K562 (cell line): ENCODE results near the gene CSTB. TPM values are rescaled to one million over a fixed set of nuclear protein-coding genes. Genes with fewer than 3 reads are reported as not detected.

Experiments
- ATAC-seq: fragments of 200-7000 bp; cut with Tn5 transposase; 3 replicates; pipeline ENCODE4 v1.9.1; 2020; ENCODE audit warnings: moderate library complexity
- BruUV-seq: library from RNA; stranded (reverse); fragments of 400-500 nt; replicated peaks from 2 replicates; lab custom pipeline; 2021; lab: Mats Ljungman, UMichigan
- CTCF ChIA-PET: fragments of 300-600 bp; formaldehyde crosslinking; extraction: SDS; loops from one replicate; lab custom pipeline; 2021; ENCODE audit warnings: low intra/inter-chr PET ratio; lab: Yijun Ruan, JAX
- POLR2A ChIA-PET: fragments of 300-600, 350-650 bp; sonication (Branson Sonifier 250); formaldehyde crosslinking; extraction: SDS; loops from one replicate; lab custom pipeline; 2021; ENCODE audit warnings: antibody characterized with exemption, inconsistent platforms; lab: Yijun Ruan, JAX
- DNase-seq, 4 experiments: peaks; one replicate each; pipeline versions ENCODE4 v3.0.0 to v3.0.0-alpha.2; 2011 to 2018; ENCODE audit warnings: low spot score in 3 of 4, mixed read lengths in 3 of 4; ENCODE audit errors: extremely low read depth in 1 of 4
- FAIRE-seq: peaks from 2 replicates; lab custom pipeline; 2011; peaks lifted over from hg19 to GRCh38; lab: Jason Lieb, UNC
- H2AFZ ChIP-seq: 2 replicates; pipeline ENCODE4 v1.6.0; 2011; ENCODE audit warnings: low read depth, low read length, control low read depth, inconsistent platforms
- H3K27ac ChIP-seq: fragments of 200-600 bp; 3 replicates; pipeline ENCODE4 v1.8.0; 2011; ENCODE audit warnings: low read depth, mild to moderate bottlenecking, control low read depth, inconsistent platforms, low read length, moderate library complexity, mixed read lengths; ENCODE audit errors: extremely low read depth
- H3K27me3 ChIP-seq, 2 experiments: fragments of 300-600 bp in 1 of 2; 2 replicates in 1 of 2; 3 replicates in 1 of 2; pipeline versions ENCODE4 v1.6.0 to v1.8.0; 2011; ENCODE audit warnings: inconsistent platforms in 2 of 2, low read length in 2 of 2, mild to moderate bottlenecking in 1 of 2, mixed read lengths in 1 of 2, moderate library complexity in 1 of 2; ENCODE audit not compliant: control insufficient read depth in 2 of 2, insufficient read depth in 2 of 2
- H3K36me3 ChIP-seq: fragments of 300-600 bp; 3 replicates; pipeline ENCODE4 v1.8.0; 2011; ENCODE audit warnings: mild to moderate bottlenecking, low read length, inconsistent platforms; ENCODE audit not compliant: control insufficient read depth, insufficient read depth
- H3K4me1 ChIP-seq, 2 experiments: fragments of 200-600 bp in 1 of 2; replicated peaks in 1 of 2; 2 replicates in 1 of 2; 3 replicates in 1 of 2; pipeline versions ENCODE4 v1.5.1 to v1.8.0; 2011; ENCODE audit warnings: inconsistent platforms in 2 of 2, low read length in 2 of 2, mild to moderate bottlenecking in 1 of 2, mixed read lengths in 1 of 2, moderate library complexity in 1 of 2; ENCODE audit not compliant: control insufficient read depth in 2 of 2, insufficient read depth in 2 of 2
- H3K4me2 ChIP-seq: 2 replicates; pipeline ENCODE4 v1.6.1; 2011; ENCODE audit warnings: low read length, control low read depth, inconsistent platforms, mixed read lengths; ENCODE audit not compliant: insufficient read depth
- H3K4me3 ChIP-seq: fragments of 200-600 bp; sonication (generic), shearing (Covaris generic); 2 replicates; pipeline ENCODE4 v1.5.1; 2016; ENCODE audit warnings: control low read depth, inconsistent platforms
- H3K79me2 ChIP-seq: fragments of 200-600 bp; 3 replicates; pipeline ENCODE4 v1.8.0; 2011; ENCODE audit warnings: low read length, inconsistent platforms; ENCODE audit not compliant: control insufficient read depth, insufficient read depth
- H3K9ac ChIP-seq, 2 experiments: 2 replicates each; pipeline versions ENCODE4 v1.6.0 to v1.6.1; 2011; ENCODE audit warnings: low read depth in 2 of 2, low read length in 2 of 2, control low read depth in 1 of 2, inconsistent platforms in 1 of 2, mild to moderate bottlenecking in 1 of 2, mixed read lengths in 1 of 2; ENCODE audit not compliant: insufficient read depth in 1 of 2
- H3K9me1 ChIP-seq: one replicate; pipeline ENCODE4 v1.6.0; 2011; ENCODE audit warnings: inconsistent platforms, mild to moderate bottlenecking, low read length, moderate library complexity; ENCODE audit not compliant: control insufficient read depth, insufficient read depth
- H3K9me3 ChIP-seq: replicated peaks from 2 replicates; pipeline ENCODE4 v1.5.1; 2011; ENCODE audit warnings: low read depth, low read length, inconsistent platforms; ENCODE audit not compliant: control insufficient read depth, insufficient read depth
- H4K20me1 ChIP-seq: replicated peaks from 2 replicates; pipeline ENCODE4 v1.6.1; 2011; ENCODE audit warnings: low read length, inconsistent platforms, mixed read lengths; ENCODE audit not compliant: control insufficient read depth, insufficient read depth
- BRF2 ChIP-seq: IDR thresholded peaks from 3 replicates; pipeline ENCODE4 v1.6.1; 2011; ENCODE audit warnings: borderline replicate concordance, mild to moderate bottlenecking; ENCODE audit not compliant: insufficient read length, insufficient read depth
- CAMTA2 ChIP-seq: fragments of 250-450 bp; sonication (Bioruptor Pico); conservative IDR thresholded peaks from 2 replicates; pipeline ENCODE4 v1.5.1; 2022
- FOXA3 ChIP-seq, 2 experiments: fragments of 450-650 bp in 1 of 2; sonication (generic) in 1 of 2; formaldehyde crosslinking; IDR thresholded peaks in 1 of 2; conservative IDR thresholded peaks in 1 of 2; 2 replicates each; pipeline versions ENCODE4 v1.4.0 to v1.8.0; 2020 to 2022; ENCODE audit warnings: mild to moderate bottlenecking in 2 of 2, missing genetic modification reagents in 1 of 2
- GATA2 ChIP-seq: sonication (generic); formaldehyde crosslinking; IDR thresholded peaks from 2 replicates; pipeline ENCODE4 v1.4.0; 2020; ENCODE audit warnings: mild to moderate bottlenecking, missing genetic modification reagents
- MBD1 ChIP-seq: fragments of 250-450 bp; sonication (Bioruptor Pico); IDR thresholded peaks from 2 replicates; pipeline ENCODE4 v1.8.0; 2022; ENCODE audit warnings: inconsistent platforms
- MLLT1 ChIP-seq, 2 experiments: fragments of 450-650 bp; IDR thresholded peaks; 2 replicates each; pipeline ENCODE4 v1.6.1; 2016
- MTA3 ChIP-seq: fragments of 450-650 bp; formaldehyde crosslinking; IDR thresholded peaks from 2 replicates; pipeline ENCODE4 v1.6.1; 2017; ENCODE audit warnings: mild to moderate bottlenecking, borderline replicate concordance
- NFRKB ChIP-seq: fragments of 450-650 bp; IDR thresholded peaks from 2 replicates; pipeline ENCODE4 v1.6.1; 2016; ENCODE audit warnings: low read depth
- PHB2 ChIP-seq: fragments of 450-650 bp; IDR thresholded peaks from 2 replicates; pipeline ENCODE4 v1.6.1; 2017; ENCODE audit warnings: low read depth
- POLR3G ChIP-seq: IDR thresholded peaks from 2 replicates; pipeline ENCODE4 v1.6.1; 2011; ENCODE audit not compliant: insufficient read length, insufficient replicate concordance; ENCODE audit errors: extremely low read depth
- PYGO2 ChIP-seq: fragments of 450-650 bp; IDR thresholded peaks from 2 replicates; pipeline ENCODE4 v1.6.1; 2016; ENCODE audit warnings: mild to moderate bottlenecking, missing genetic modification characterization, moderate library complexity, missing compliant biosample characterization
- RBM39 ChIP-seq: fragments of 200-400 bp; formaldehyde crosslinking; optimal IDR thresholded peaks from 2 replicates; pipeline ENCODE3; 2018; ENCODE audit warnings: low read depth, low read length
- TBL1XR1 ChIP-seq, 2 experiments: IDR thresholded peaks; 2 replicates each; pipeline ENCODE4 v1.6.1; 2012; ENCODE audit warnings: improper control_type of control experiment in 2 of 2, low read length in 2 of 2, mild to moderate bottlenecking in 1 of 2
- ZNF12 ChIP-seq: sonication (generic); formaldehyde crosslinking; IDR thresholded peaks from 2 replicates; pipeline ENCODE4 v1.4.0; 2020; ENCODE audit warnings: mild to moderate bottlenecking, missing genetic modification reagents
- ZNF277 ChIP-seq: fragments of 250-450 bp; sonication (Bioruptor Pico); IDR thresholded peaks from 2 replicates; pipeline ENCODE4 v1.8.0; 2022; ENCODE audit warnings: inconsistent platforms, mild to moderate bottlenecking, moderate library complexity, borderline replicate concordance
- ZNF3 ChIP-seq: fragments of 250-450 bp; sonication (Bioruptor Pico); IDR thresholded peaks from 2 replicates; pipeline ENCODE4 v1.5.0; 2021; ENCODE audit warnings: mild to moderate bottlenecking, moderate library complexity
- ZNF431 ChIP-seq: sonication (generic); formaldehyde crosslinking; IDR thresholded peaks from 2 replicates; pipeline ENCODE4 v1.8.0; 2022; ENCODE audit warnings: mild to moderate bottlenecking, missing genetic modification reagents
- WGBS: fragments of 100-300 bp; shearing (Covaris generic); methylation state at CpG from one replicate; pipeline ENCODE4 v1.1.6; 2016; ENCODE audit warnings: low coverage, mixed read lengths; ENCODE audit not compliant: insufficient coverage; ENCODE audit errors: missing lambda C conversion rate; 5-methylcytosine and 5-hydroxymethylcytosine counted together
- in situ Hi-C: fragments of 300-500 bp; cut with MboI; formaldehyde crosslinking; loops from 4 replicates; pipeline ENCODE4 v1.15.0; 2018; ENCODE audit warnings: inconsistent platforms, mixed read lengths
- intact Hi-C: fragments of 100-400 bp; cut with micrococcal nuclease; formaldehyde crosslinking; loops from 2 replicates; pipeline ENCODE4 v1.14.2; 2022
- polyA plus RNA-seq, 8 experiments: library from polyadenylated mRNA; depleted of rRNA in 4 of 8; stranded (reverse) in 5 of 8; unstranded in 3 of 8; fragments of >200 nt; fragmentation: Nextera tagmentation in 2 of 8; fragmentation: Illumina TruSeq in 1 of 8; extraction: Ambion mirVana in 2 of 8; extraction: Trizol in 1 of 8; gene quantifications; 2 replicates each; pipeline versions ENCODE4 v1.2.1 to v1.2.3, GENCODE V29; 2011 to 2014; ENCODE audit warnings: inconsistent platforms in 1 of 8, missing spikeins in 1 of 8
- total RNA-seq, 7 experiments: library from RNA; depleted of rRNA in 6 of 7; stranded (reverse); fragments of >200 nt in 6 of 7; fragmentation: Illumina TruSeq in 2 of 7; extraction: Trizol in 2 of 7; gene quantifications; 2 replicates each; pipeline versions ENCODE4 v1.2.1 to v1.2.3, GENCODE V29; 2011 to 2021; ENCODE audit warnings: low replicate concordance in 1 of 7

CSTB gene
- total and polyA plus RNA-seq, 9 of the 15 experiments (the other 6 are each of a cell fraction or from before 2014, with no cell fraction given) = 12.4 to 65.0 (median 31.7) TPM

GRCh38 chr21:43800566-43800965 is 24.5 kb upstream of the CSTB start:
- BruUV-seq = no TSS peak
- no peaks in the 10 kb centered on the region for H3K9me3 ChIP-seq
- in situ Hi-C loops (no loop called here), intact Hi-C loops (no loop called here)
- no peak for FAIRE-seq
- H4K20me1 ChIP-seq = no peaks in the 10 kb centered on the region; the same call in 1 of the 2 replicates
- ChIA-PET CTCF (no interaction called here), POLR2A (interaction anchor here (1.2 to 2.6 kb wide), 4 partner anchors 9 to 36 kb away, joined by 5 to 11 read pairs (median 6); partner anchors contain the start of gene RRP1)
- ATAC-seq = no peak
- peaks cover 9% of the 10 kb centered on the region; the same call in 1 of the 3 replicates for H3K79me2 ChIP-seq
- H3K9me1 ChIP-seq = no peaks in the 10 kb centered on the region
- H3K9ac ChIP-seq = no peak overlapping the region
- no peak overlapping the region for H3K27ac ChIP-seq
- H3K36me3 ChIP-seq = peaks cover 97% of the 10 kb centered on the region
- no peaks in the 10 kb centered on the region for H3K27me3 ChIP-seq
- H3K4me3 ChIP-seq = no peak overlapping the region
- no peak overlapping the region for H3K4me2 ChIP-seq
- WGBS = 95% methylated on average over 14 of the region's 14 CpGs
- H3K4me1 ChIP-seq = peaks cover 5 to 37% of the 10 kb centered on the region in 2 experiments; a peak in 4 of 5 replicates
- no peak overlapping the region for H2AFZ ChIP-seq
- no peak for DNase-seq
- TF ChIP-seq TBL1XR1 (IDR thresholded peaks at IDR 0.05; ENCODE audit: low read length in 2 of 2) = no peak
- TF ChIP-seq NFRKB = no peak
- no peak for TF ChIP-seq GATA2 (CRISPR knock-in tag)
- TF ChIP-seq MLLT1 (IDR thresholded peaks at IDR 0.05) = no peak
- no peak for TF ChIP-seq PHB2
- TF ChIP-seq ZNF277 (CRISPR knock-in tag) = no peak
- no peak for TF ChIP-seq MTA3
- TF ChIP-seq RBM39 = no peak
- TF ChIP-seq POLR3G = no peak
- TF ChIP-seq ZNF12 (CRISPR knock-in tag) = no peak
- TF ChIP-seq FOXA3 (CRISPR knock-in tag; conservative IDR thresholded peaks at IDR 0.05 in 1 of 2, IDR thresholded peaks at IDR 0.05 in 1 of 2) = no peak
- no peak for TF ChIP-seq BRF2
- no peak for TF ChIP-seq MBD1 (CRISPR knock-in tag)
- no peak for TF ChIP-seq ZNF3 (CRISPR knock-in tag)
- TF ChIP-seq CAMTA2 (CRISPR knock-in tag) = no peak
- no peak for TF ChIP-seq PYGO2 (tag)
- no peak for TF ChIP-seq ZNF431
